ENCODE measurements around the gene APRT.
A peak's percentile ranks its signal among the peaks of the same experiment; 100 is the strongest.

Gene APRT, protein sequence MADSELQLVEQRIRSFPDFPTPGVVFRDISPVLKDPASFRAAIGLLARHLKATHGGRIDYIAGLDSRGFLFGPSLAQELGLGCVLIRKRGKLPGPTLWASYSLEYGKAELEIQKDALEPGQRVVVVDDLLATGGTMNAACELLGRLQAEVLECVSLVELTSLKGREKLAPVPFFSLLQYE
- total RNA-seq, result 167 to 257 reads per million in 2 experiments

DNA sequence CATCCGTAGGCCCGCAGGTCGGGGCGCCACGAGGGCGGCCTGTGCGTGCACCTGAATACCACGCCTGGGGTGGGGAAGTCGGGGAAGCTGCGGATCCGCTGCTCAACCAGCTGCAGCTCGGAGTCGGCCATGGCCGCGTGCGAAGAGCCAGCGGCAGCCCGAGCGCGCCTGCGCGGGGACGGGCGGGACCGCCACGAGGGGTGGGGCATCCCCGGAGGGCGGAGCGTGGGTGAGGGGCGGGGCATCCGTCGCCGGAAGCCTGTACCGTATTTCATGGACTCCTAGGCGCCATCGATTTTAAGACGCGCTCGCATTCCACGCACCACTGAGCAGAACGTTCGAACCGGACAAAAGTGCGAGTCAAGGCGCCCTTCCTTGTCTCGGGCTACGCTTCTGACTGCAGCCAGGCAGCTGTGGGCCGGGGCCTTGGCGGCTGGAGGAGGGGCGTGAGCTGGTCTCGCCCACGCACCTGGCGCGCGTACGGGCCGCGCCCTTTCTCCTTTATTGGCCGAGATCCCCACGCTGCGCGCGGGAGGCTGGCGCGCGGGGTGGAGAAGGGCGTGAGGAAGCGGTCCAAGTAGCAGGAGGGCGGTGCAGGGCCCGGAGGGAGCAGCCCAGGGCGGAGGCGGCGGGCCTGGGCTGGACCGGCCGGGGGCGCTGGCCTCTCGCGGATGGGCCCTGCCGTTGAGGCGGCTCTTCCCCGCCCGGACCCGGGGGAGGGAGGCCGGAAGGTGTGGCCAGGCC lies at the start of gene APRT:
APRT (minus strand) TSS at position 160 of the 744 bp plus-strand sequence; CDS start at position 131, 29 bp downstream.
- peak; percentile 94 for DNase-seq (ENCODE audit: low read depth)

DNA sequence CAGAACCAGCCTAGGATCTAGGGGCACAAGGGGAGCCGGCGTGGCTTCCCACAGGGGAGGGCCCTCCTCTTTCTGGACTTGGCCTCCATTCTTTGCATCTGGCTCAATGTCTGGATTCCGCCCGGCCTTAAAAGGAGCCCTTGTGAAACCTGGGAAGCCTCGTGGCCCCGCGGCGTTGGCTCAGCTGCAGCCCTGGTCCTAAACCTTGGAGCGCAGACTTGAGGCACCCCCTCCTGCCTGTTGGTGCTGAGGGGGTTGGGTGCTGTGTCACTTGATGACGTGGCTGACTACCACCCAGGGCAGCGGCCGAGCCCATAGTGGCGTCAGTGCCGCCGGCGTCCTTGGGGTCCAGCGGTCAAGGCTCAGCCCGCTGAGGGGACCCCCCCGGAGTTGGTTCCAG lies 49.6 kb upstream of the APRT start:
- DNase-seq (ENCODE audit: low read depth), result no peak

DNA sequence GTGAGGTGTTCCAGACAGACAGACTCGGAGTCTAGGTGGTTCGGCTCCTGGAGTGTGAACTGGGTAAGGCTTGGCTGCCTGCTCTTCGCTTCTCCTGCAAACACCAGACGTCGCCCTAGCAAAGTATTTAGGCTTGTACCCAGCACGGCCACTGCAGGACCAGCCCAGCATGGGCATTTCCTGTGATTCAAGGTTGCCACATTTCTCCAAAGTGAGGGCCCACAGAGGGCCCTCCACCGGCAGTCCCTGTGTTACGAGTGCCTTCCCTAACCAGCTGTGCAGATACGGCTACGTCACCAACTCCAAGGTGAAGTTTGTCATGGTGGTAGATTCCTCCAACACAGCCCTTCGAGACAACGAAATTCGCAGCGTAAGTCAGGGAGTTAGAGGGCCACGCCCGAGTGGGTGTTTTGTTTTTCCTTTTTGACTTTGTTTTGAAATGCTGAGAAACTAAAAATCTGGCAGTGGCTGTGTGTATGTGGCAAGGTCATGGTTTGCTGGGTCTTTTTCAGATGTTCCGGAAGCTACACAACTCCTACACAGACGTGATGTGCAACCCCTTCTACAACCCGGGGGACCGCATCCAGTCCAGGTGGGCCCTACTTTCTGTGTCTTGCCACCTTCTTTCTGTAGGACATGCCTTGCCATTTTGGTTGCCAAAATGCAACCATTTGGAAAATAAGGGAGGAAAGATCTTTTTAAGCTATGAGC lies 47.8 kb upstream of the APRT start:
- no peak for DNase-seq (ENCODE audit: low read depth)

DNA sequence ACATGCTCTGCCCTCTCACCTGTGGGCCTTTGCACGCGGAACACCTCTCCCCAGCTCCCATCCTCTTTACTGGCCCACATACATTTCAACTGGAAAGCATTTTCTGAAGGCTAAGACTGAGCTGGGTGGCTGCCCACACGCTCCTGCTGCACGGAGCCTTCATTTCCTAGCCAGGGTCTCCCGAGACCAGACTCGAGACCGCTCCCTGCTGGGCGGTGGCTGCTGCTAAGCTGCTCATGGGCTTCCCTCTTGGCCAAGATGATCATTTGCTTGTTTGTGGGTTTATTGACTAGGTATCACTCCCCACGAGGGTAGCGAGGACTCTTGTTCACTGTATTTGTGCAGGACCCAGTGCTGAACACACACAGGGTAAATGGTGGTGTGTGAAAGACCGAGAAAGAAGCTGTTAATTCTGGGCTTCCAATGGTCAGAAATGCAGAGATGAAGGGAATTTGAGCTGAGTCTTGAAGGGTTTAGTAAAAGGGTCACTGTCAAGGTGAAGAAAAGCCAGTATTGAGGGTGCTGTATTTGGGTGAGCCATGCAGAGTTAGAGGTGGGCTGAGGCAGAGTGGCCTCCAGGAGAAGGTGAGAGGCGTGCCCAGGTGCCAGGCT lies 46.1 kb upstream of the APRT start:
- peak; percentile 61 for DNase-seq (ENCODE audit: low read depth)

DNA sequence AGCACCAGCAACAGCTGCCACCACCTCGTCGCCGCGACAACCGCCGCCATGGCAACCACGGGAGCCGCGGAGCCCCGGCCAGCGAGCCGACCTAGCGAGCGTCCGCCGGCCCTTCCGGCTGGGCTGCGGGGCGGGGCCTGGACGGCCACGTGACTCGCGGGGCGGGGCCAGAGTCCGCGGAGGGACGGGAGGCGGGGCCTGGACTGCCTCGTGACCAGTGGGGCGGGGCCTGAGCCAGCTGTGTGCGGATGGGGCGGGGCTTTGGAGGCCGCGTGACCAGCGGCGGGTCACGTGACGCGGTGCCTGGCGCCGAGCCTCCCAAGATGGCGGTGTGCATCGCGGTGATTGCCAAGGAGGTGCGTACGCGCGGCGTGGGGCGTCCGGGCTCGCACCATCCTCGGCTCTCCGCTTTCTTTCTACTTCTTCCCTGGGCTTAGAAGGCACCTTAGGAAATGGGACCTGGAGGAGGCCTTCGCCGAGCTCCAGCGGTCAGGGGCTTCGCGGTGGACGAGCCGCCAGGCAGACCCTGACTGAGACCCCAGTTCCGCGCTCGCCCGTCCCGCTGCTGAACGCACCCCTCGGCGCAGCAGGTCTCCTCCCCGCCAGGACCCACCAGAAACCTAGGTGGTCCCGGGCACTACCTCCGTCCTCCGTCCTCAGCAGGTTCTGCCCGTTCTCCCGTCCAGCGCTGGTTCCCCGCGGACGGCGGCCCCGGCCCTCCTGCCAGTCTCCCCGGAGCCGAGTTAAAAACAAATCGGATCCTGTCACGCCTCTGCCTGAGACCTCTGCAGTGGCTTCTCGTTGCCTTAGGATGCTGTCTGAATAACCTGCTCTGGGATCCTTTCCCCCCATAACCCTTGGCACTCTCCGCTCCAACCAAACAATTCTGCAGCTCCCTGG lies 45.4 kb upstream of the APRT start, which contains the start of the genes GALNS and TRAPPC2L:
GALNS (minus strand) TSS at position 120 of the 900 bp plus-strand sequence; CDS start at position 50, 70 bp downstream.
TRAPPC2L (plus strand) TSS at position 300 of the 900 bp plus-strand sequence; CDS start at position 324, 24 bp downstream.
- DNase-seq (ENCODE audit: low read depth), result peak; percentile 98

DNA sequence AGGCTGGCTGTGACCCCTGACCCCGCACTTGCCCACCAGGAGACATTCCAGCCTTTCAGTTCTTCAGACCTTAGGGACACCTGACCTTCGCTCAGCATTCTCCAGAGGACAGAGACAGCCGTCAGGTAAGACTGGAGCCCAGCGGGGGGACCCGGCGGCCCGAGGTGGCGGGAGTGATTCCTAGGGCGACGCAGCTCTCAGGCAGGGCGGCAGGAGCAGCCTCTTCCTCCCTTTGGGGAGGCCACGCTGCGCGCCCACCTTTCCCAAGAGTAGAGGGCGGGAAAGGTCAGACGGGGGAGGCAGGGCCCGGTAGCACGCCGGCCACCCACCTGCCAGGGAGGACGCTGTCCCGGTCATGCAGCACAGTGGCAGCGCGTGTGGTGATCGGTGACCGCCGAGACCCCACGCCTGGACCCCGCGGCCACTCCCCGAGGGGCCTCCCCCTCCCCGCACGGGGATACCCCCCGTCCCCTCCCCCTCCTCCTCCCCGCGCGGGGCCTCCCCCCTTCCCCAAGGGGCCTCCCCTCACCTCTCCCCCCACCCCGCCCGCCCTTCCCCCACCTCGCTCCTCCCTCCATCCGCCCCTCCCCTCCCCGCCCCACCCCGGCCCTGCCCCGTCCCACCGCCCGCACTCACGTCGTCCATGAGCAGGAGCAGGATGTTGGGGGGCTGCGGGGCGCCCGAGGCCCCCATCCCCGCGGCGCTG lies 44.5 kb upstream of the APRT start:
- DNase-seq (ENCODE audit: low read depth), result peak; percentile 14

DNA sequence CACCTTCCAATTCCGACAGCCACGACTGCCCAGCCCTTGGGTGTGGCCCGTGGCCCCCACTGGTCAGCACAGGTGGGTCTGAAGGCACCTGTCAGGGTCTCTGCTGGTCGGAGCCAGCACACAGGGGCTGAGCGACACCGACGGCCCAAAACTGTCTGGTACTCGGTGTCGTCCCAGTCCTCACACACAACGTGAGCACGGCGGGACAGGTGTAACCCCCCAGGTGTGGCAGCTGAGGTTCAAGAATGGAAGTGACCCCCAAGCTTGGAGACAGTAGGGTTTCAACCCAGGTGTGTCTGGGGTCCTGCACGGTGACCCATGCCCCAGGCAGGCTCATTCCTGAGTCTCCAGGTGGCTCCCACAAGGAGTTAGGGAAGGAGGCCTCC lies 44.0 kb upstream of the APRT start:
- no peak for DNase-seq (ENCODE audit: low read depth)

DNA sequence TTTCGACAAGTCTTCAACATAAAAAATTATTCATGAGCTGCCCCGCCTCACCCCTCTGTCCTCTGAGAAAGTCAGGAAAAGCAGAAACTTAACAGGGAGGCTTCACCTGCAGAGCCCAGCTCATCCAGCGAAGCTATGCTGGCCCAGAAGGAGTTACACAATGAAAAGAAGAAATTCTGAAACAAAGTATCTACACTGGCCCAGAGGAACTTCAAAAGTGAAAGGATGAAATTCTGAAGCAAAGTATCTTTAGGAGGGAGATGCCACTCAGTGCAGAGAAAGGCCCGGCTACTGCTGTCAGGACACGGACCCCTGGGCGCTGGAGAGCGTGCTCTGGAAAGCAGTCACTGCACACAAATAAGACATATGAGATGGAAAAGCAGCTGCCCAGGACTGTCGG lies 43.4 kb upstream of the APRT start:
- DNase-seq (ENCODE audit: low read depth), result no peak

DNA sequence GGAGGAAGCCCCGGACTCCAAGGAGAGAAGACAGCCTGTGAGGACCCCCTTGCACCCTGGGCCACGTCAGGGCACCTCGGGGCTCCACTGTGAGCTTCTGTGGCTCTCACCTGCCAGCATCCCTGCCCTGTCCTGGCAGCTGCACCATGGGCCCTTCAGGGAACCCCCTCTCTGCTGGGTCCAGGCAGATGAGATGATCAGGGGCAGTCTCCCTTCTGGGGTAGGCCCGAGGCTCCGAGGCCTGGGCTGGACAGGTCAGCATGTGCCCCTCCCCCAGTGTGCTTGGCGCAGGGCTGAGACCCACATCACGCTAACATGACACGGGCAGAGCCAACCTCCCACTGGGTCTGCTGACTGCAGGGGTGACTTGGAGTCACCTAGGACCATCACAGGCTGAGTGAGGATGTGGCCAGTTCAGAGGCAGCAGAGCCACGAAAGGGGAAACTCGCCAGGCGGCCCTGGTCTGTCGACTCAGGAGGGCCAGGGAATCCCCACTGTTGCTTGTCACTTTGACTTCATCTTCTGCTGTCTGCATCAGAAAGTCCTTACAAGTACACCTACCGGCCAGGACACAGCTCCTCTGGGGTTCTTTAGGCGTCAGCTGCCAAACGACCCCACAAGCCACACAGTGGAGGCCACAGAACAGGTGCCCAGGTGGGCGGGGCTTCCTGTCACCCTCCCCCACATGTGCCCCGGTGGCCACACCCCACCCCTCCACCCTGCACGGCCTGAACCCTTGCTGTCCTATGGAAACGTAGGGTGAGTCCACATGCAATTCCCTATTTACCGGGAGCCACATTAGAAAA lies 42.8 kb upstream of the APRT start:
- DNase-seq (ENCODE audit: low read depth), result no peak

DNA sequence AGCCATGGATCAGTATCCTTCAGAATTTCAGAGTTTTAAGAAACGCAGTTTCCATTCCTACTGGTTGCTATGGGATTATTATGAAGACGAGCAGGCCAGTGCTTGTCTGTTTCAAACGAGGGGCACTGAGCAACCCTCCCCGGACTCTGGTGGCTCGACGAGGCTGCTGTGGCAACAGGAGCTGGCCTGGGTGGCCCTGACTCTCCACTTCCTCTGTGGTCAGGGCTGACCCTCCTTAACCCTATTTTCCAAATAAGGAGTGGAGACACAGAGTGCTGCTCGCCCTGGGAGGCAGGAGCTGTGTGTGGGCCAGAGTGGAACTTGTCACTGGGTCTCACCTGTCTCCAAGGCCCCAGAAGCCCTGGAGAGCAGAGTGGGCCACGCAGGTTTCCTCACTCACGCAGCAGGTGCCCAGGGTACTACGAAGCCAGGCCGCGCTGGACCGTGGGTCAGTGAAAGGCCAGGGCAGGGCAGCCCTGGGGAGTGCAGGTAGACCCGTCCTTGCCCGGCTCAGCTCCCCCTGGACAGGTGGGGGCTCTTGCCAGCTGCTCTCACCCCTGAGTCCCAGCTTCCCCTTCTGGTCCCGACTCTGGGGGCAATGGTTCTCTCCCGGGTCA lies 41.7 kb upstream of the APRT start:
- no peak for DNase-seq (ENCODE audit: low read depth)

DNA sequence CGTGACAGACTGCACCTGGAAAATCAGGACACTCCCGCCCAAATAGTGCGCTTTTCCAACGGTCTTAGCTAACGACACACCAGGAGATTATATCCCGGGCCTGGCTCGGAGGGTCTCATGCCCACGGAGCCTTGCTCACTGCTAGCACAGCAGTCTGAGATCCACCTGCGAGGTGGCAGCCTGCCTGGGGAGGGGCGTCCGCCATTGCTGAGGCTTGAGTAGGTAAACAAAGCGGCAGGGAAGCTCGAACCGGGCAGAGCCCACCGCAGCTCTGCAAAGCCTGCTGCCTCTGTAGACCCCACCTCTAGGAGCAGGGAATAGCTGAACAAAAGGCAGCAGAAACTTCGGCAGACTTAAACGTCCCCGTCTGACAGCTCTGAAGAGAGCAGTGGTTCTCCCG lies 39.9 kb upstream of the APRT start:
- no peak for DNase-seq (ENCODE audit: low read depth)

DNA sequence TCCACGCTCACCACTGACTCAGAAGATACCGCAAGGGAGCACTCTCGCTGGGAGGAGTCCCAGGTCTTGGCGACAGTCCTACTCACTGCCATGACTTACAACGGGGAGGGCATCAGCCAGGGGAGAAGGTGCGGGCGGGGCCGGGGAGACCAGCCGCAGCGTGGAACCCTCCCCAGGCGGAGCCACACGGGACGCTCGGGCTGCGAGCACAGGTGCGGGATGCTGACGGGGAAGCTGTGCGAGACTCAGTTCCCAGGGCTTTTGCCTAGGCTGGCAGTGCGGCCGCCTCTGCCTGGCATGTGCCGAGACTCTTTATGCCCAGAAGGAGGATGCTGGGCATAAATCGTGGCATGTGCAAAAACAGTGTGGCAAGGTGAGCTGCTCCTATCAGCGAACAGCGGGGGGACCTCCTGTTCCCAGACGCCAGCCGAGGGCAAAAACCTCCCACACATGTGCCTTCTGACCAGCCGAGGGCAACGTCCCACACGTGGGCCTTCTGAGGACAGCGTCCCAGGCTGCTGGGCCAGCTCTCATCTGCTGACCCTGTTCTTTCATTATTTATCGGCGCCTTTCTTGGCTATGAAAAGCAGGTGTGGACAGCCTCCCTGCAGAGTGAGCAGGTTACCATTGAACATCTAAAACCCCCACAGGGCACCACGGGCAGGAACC lies 38.9 kb upstream of the APRT start:
- DNase-seq (ENCODE audit: low read depth), result no peak

DNA sequence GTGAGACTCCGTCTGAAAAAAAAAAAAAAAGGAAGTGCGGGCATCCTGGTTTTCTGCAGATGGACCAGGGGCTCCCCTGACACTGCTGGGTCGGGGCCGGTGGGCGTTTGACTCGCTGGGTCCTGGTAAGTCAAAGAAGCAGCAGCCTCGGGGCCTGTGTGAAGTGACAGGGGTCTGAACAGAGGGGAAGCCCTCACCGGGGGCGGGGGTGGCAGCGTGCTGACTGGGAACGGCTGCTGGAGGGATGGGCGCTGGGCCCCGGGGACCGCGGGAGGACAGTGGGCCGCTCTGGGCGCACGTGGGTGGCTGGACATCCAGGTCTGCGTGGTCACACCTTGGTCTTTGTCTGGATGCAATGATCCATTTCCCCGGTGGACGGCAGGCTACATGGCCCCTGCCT lies 36.8 kb upstream of the APRT start:
- DNase-seq (ENCODE audit: low read depth), result no peak

DNA sequence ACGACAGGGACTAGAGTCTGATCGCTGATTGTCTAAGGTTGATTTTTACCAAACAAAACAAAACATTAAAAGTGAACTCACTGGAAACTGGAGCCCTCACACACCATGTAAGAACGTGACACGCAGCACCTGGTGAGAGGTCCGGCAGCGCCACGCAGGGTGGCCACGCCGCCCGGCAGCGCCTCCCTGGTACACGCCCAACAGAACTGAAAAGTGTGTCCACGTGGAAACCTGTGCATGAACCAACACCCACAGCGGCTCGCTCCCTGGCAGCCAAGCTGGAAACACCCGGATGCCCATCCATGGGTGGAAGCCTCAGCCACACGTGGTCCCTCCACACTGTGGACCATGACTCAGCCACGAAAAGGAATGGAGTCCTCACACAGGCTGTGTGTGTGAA lies 35.9 kb upstream of the APRT start:
- no peak for DNase-seq (ENCODE audit: low read depth)

DNA sequence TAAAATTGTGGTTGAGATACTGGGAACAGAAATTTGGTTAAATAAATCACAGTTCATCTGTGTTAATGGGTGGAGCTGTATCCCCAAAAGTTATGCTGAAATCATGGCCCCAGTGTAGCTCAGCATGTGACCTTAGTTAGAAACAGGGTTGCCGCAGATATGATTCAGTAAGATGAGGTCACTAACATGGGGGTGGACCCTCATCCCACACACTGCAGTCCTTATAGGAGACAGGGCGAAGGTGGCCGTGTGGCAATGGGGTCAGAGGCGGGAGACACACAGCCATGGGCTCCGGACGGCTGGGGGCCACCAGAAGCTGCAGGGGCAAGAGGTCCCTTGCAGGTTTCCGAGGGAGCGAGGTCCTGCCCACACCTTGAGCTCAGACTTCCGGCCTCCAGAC lies 34.4 kb upstream of the APRT start:
- DNase-seq (ENCODE audit: low read depth), result no peak

DNA sequence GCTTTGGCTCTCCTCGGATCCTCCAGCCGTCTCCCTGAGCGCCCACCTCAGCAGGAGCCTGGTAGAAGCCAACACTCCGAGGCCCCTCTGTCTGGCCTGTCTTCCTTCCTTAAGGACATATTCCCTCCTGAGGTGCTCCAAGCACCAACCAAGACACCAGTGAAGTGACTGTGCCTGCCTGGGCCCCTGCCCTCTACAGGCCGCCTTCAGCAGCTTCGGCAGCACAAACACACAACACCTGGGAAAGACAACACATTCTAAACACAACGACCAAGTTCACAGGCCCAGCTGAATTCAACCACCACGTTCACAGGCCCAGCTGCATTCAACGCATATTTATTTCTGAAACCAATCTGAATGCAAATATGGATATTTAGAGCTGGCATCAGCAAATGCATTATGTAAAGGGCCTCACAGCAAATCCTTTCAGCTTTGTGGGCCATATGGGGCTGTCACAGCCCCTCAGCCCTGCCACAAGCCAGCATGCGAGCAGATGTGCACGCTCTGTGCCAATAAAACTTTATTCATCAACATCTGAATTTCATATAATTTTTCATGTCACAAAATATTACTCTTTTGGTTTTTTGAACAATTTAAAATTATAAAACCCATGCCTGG lies 32.8 kb upstream of the APRT start:
- DNase-seq (ENCODE audit: low read depth), result no peak

DNA sequence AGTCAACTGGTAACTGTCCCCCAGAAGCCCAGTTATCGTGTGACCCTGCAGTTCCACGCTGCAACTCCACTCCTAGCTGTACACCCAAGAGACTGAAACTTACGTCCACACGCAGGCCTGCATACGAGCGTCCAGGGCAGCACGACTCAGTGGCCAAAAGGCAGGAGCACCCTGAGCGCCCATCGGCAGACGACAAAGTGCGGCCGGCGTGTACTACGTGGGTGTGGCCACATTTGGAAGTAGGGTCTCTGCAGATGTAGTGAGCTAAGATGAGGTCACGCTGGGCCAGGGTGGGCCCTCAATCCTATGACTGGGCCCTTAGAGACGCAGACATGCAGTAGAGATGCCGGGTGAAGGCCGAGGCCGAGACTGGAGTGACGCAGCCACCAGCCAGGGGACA lies 31.5 kb upstream of the APRT start:
- no peak for DNase-seq (ENCODE audit: low read depth)

DNA sequence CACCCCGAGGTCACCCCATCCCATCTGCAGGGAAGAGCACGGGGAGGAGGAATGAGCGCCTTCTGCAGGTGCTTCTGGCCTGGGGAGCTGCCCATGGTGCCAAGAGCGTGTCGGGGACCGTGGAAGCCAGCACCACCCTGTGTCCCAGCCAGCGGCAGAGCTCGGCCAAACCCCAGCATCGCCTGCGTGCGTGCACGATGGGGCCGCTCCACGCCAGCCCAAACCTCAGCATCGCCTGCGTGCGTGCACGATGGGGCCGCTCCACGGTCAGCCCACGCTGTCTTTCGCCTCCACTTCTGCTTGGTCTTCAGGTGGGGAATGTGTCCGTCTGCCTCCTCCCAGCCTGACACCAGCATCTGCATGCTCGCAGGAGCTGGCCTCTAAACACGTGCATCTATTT lies 31.1 kb upstream of the APRT start:
- DNase-seq (ENCODE audit: low read depth), result no peak

Data from T follicular helper cell (primary cell).